GM23338 (cell line): Measurements from ENCODE around the gene JAG2. TPM values are rescaled to one million over a fixed set of nuclear protein-coding genes. Genes with fewer than 3 reads are reported as not detected.

ENCODE experiments used
- ATAC-seq: fragments of 200-7000 bp; cut with Tn5 transposase; 3 replicates; pipeline ENCODE4 v1.9.1; 2020
- DNase-seq: peaks from one replicate; pipeline ENCODE4 v3.0.0-alpha.2; 2015; ENCODE audit warnings: low spot score
- H2AFZ ChIP-seq: fragments of 200-600 bp; sonication (generic); 2 replicates; pipeline ENCODE4 v1.8.0; 2016; ENCODE audit warnings: antibody characterized with exemption, mild to moderate bottlenecking, moderate library complexity
- H3F3A ChIP-seq: fragments of 200-600 bp; sonication (generic); replicated peaks from 2 replicates; pipeline ENCODE4 v1.8.0; 2017; ENCODE audit warnings: antibody characterized with exemption, mixed run types, low read depth
- H3K27ac ChIP-seq: fragments of 200-600 bp; sonication (generic); 2 replicates; pipeline ENCODE4 v1.6.1; 2016; ENCODE audit warnings: low read depth
- H3K27me3 ChIP-seq: fragments of 200-600 bp; sonication (generic); 2 replicates; pipeline ENCODE4 v1.8.0; 2016; ENCODE audit warnings: mild to moderate bottlenecking, mixed run types, moderate library complexity; ENCODE audit not compliant: insufficient read depth
- H3K36me3 ChIP-seq: fragments of 200-600 bp; sonication (generic); 2 replicates; pipeline ENCODE4 v1.8.0; 2016; ENCODE audit warnings: mild to moderate bottlenecking; ENCODE audit not compliant: insufficient read depth
- H3K4me1 ChIP-seq: fragments of 200-600 bp; sonication (generic); 2 replicates; pipeline ENCODE4 v1.8.0; 2016; ENCODE audit warnings: mild to moderate bottlenecking, moderate library complexity; ENCODE audit not compliant: insufficient read depth
- H3K4me2 ChIP-seq: fragments of 200-600 bp; sonication (generic); 2 replicates; pipeline ENCODE4 v1.7.1; 2017; ENCODE audit warnings: mixed run types
- H3K4me3 ChIP-seq: fragments of 200-600 bp; sonication (generic); 2 replicates; pipeline ENCODE4 v1.6.1; 2016; ENCODE audit warnings: mixed run types
- H3K79me2 ChIP-seq: fragments of 200-600 bp; sonication (generic); replicated peaks from 2 replicates; pipeline ENCODE4 v1.8.0; 2017; ENCODE audit warnings: mild to moderate bottlenecking; ENCODE audit not compliant: insufficient read depth
- H3K9me2 ChIP-seq: fragments of 200-600 bp; sonication (generic); 2 replicates; pipeline ENCODE4 v1.8.0; 2017; ENCODE audit not compliant: insufficient read depth
- H4K20me1 ChIP-seq: fragments of 200-600 bp; sonication (generic); replicated peaks from 2 replicates; pipeline ENCODE4 v1.8.0; 2017; ENCODE audit warnings: mild to moderate bottlenecking; ENCODE audit not compliant: insufficient read depth
- H3K27ac Mint-ChIP-seq: 2 replicates; pipeline ENCODE4 v1.8.0; 2020; ENCODE audit warnings: inconsistent platforms, mild to moderate bottlenecking, moderate library complexity, mixed read lengths
- H3K27me3 Mint-ChIP-seq: 3 replicates; pipeline ENCODE4 v1.8.0; 2022; ENCODE audit warnings: low read depth, mild to moderate bottlenecking, moderate library complexity, mixed read lengths, inconsistent platforms; ENCODE audit not compliant: insufficient read depth, poor library complexity
- H3K36me3 Mint-ChIP-seq: 3 replicates; pipeline ENCODE4 v1.8.0; 2021; ENCODE audit warnings: low read depth, mild to moderate bottlenecking, inconsistent platforms, moderate library complexity, mixed read lengths
- H3K4me1 Mint-ChIP-seq: 3 replicates; pipeline ENCODE4 v1.8.0; 2020; ENCODE audit warnings: mild to moderate bottlenecking, inconsistent platforms, mixed read lengths
- H3K4me3 Mint-ChIP-seq: 3 replicates; pipeline ENCODE4 v1.8.0; 2021; ENCODE audit warnings: moderate library complexity, mild to moderate bottlenecking, inconsistent platforms, mixed read lengths
- H3K9me3 Mint-ChIP-seq: 3 replicates; pipeline ENCODE4 v1.8.0; 2020; ENCODE audit warnings: moderate library complexity, mild to moderate bottlenecking, inconsistent platforms, mixed read lengths
- CREB1 ChIP-seq: fragments of 250-450 bp; sonication (Bioruptor Pico); IDR thresholded peaks from 2 replicates; pipeline ENCODE4 v1.5.0; 2020; ENCODE audit warnings: low read depth, mild to moderate bottlenecking, moderate library complexity
- EZH2 ChIP-seq: fragments of 200-600 bp; sonication (generic); IDR thresholded peaks from one replicate; pipeline ENCODE4 v1.8.0; 2017; ENCODE audit warnings: antibody characterized with exemption, mild to moderate bottlenecking, low read depth; ENCODE audit not compliant: unreplicated experiment
- EZH2phosphoT487 ChIP-seq: fragments of 200-600 bp; sonication (generic); IDR thresholded peaks from one replicate; pipeline ENCODE4 v1.8.1; 2018; ENCODE audit warnings: antibody characterized with exemption; ENCODE audit not compliant: unreplicated experiment
- JUNB ChIP-seq: IDR thresholded peaks from one replicate; pipeline ENCODE4 v1.6.1; 2016; ENCODE audit warnings: antibody characterized with exemption; ENCODE audit not compliant: unreplicated experiment
- NANOG ChIP-seq: IDR thresholded peaks from 2 replicates; pipeline ENCODE4 v1.6.1; 2016; ENCODE audit warnings: antibody characterized with exemption, borderline replicate concordance
- POLR2AphosphoS5 ChIP-seq: IDR thresholded peaks from 2 replicates; pipeline ENCODE4 v1.6.1; 2016; ENCODE audit warnings: antibody characterized with exemption, low read depth
- STAT1 ChIP-seq: IDR thresholded peaks from one replicate; pipeline ENCODE4 v1.6.1; 2016; ENCODE audit warnings: antibody characterized with exemption; ENCODE audit not compliant: unreplicated experiment
- ZNF114 ChIP-seq: fragments of 250-450 bp; sonication (Bioruptor Pico); IDR thresholded peaks from 2 replicates; pipeline ENCODE4 v1.5.0; 2020; ENCODE audit warnings: mild to moderate bottlenecking, moderate library complexity
- ZNF331 ChIP-seq: fragments of 250-450 bp; sonication (Bioruptor Pico); IDR thresholded peaks from 2 replicates; pipeline ENCODE4 v1.5.0; 2020; ENCODE audit warnings: low read depth, mild to moderate bottlenecking, moderate library complexity
- polyA plus RNA-seq: library from polyadenylated mRNA; unstranded; fragments of >200 nt; fragmentation: Nextera tagmentation; extraction: Ambion mirVana; gene quantifications from 2 replicates; pipeline ENCODE4 v1.2.1, GENCODE V29; 2016
- total RNA-seq: library from RNA; depleted of rRNA; stranded (reverse); fragments of >200 nt; shearing (Covaris generic); gene quantifications from 2 replicates; pipeline ENCODE4 v1.2.3, GENCODE V29; 2014
- TF ChIP-seq, protein P1 (sequence below): IDR thresholded peaks from 2 replicates; pipeline ENCODE4 v1.6.1; 2016; ENCODE audit warnings: antibody characterized with exemption
- TF ChIP-seq, protein P2 (sequence below), 2 experiments: fragments of 200-600 bp in 1 of 2; sonication (generic) in 1 of 2; conservative IDR thresholded peaks; 2 replicates each; pipeline versions ENCODE4 v1.5.1 to v1.6.1; 2016 to 2017; ENCODE audit warnings: antibody characterized with exemption in 2 of 2, low read depth in 2 of 2, mild to moderate bottlenecking in 2 of 2, moderate library complexity in 1 of 2
- TF ChIP-seq, protein P3 (sequence below): IDR thresholded peaks from one replicate; pipeline ENCODE4 v1.6.1; 2018; ENCODE audit warnings: antibody characterized with exemption; ENCODE audit not compliant: unreplicated experiment

JAG2 gene
- total and polyA plus RNA-seq, 2 experiments from 2014 or later, result 1.9 to 10.3 TPM

DNA sequence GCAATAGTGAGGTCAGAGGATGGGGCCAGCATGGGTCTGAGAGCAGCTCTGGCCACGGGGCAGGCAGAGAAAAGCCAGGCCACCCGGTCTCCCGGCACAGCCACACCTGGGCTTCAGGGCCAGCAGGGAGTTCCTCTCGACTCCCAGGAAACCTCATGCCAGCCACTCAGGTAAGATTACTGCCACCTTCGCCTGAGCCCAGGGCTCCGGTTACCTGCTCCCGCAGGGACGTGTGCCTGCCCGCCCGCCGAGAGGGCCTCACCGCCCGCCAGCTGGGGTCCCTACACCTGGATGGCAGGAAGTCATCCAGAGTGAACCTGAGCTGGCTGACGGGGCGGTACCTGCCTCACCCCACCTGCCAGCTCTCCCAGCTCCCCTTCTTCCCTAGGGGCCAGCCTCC is 7.3 kb downstream of the JAG2 start (continued):
- no peak for TF ChIP-seq POLR2AphosphoS5
- TF ChIP-seq CREB1, result no peak
- TF ChIP-seq EZH2phosphoT487, result no peak
- no peak for TF ChIP-seq ZNF114 (CRISPR knock-in tag)
- TF ChIP-seq EZH2, result no peak

DNA sequence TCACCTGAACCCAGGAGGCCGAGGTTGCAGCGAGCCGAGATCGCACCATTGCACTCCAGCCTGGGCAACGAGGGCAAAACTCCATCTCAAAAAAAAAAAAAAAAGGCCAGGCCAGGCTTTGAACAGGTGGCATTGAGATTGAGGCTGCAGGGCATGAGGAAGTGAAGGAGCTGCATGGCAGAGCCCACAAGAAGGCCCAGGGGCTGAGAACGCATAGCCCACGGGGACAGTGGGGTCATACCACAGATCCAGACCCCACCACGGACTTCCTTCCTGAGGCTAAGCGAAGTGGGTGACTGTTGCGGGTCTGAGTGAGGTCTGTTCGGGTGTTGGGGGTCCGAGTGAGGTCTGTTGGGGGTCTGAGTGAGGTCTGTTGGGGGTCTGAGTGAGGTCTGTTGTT is 7.8 kb downstream of the JAG2 start:
- Histone ChIP-seq H3K4me3 (no peak overlapping the region), H4K20me1 (no peaks in the 10 kb centered on the region), H3K27ac (no peak overlapping the region), H3K4me2 (no peak overlapping the region), H2AFZ (no peak overlapping the region), H3K36me3 (no peaks in the 10 kb centered on the region), H3K79me2 (no peaks in the 10 kb centered on the region), H3K4me1 (no peaks in the 10 kb centered on the region), H3K9me2 (no peaks in the 10 kb centered on the region), H3K27me3 (no peaks in the 10 kb centered on the region), H3F3A (no peaks in the 10 kb centered on the region)
- H3K27ac Mint-ChIP-seq, result no peak overlapping the region
- ATAC-seq (no peak), DNase-seq (no peak)
- H3K27me3 Mint-ChIP-seq, result peaks cover 11% of the 10 kb centered on the region
- no peaks in the 10 kb centered on the region for H3K36me3 Mint-ChIP-seq
- H3K4me1 Mint-ChIP-seq, result 0 out of 3 replicates have a peak, but pooled peaks cover under 1% of the 10 kb centered on the region
- no peak overlapping the region for H3K4me3 Mint-ChIP-seq
- TF ChIP-seq STAT1, result no peak
- TF ChIP-seq, protein P1, sequence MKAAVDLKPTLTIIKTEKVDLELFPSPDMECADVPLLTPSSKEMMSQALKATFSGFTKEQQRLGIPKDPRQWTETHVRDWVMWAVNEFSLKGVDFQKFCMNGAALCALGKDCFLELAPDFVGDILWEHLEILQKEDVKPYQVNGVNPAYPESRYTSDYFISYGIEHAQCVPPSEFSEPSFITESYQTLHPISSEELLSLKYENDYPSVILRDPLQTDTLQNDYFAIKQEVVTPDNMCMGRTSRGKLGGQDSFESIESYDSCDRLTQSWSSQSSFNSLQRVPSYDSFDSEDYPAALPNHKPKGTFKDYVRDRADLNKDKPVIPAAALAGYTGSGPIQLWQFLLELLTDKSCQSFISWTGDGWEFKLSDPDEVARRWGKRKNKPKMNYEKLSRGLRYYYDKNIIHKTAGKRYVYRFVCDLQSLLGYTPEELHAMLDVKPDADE, result no peak
- no peak for TF ChIP-seq EZH2phosphoT487
- TF ChIP-seq JUNB, result no peak
- no peak for TF ChIP-seq NANOG
- TF ChIP-seq CREB1, result no peak
- no peak for TF ChIP-seq ZNF331 (CRISPR knock-in tag)
- TF ChIP-seq ZNF114 (CRISPR knock-in tag), result no peak
- TF ChIP-seq, protein P2, sequence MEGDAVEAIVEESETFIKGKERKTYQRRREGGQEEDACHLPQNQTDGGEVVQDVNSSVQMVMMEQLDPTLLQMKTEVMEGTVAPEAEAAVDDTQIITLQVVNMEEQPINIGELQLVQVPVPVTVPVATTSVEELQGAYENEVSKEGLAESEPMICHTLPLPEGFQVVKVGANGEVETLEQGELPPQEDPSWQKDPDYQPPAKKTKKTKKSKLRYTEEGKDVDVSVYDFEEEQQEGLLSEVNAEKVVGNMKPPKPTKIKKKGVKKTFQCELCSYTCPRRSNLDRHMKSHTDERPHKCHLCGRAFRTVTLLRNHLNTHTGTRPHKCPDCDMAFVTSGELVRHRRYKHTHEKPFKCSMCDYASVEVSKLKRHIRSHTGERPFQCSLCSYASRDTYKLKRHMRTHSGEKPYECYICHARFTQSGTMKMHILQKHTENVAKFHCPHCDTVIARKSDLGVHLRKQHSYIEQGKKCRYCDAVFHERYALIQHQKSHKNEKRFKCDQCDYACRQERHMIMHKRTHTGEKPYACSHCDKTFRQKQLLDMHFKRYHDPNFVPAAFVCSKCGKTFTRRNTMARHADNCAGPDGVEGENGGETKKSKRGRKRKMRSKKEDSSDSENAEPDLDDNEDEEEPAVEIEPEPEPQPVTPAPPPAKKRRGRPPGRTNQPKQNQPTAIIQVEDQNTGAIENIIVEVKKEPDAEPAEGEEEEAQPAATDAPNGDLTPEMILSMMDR (conservative IDR thresholded peaks at IDR 0.05; ENCODE audit: low read depth in 2 of 2), result no peak
- TF ChIP-seq POLR2AphosphoS5, result no peak
- H3K9me3 Mint-ChIP-seq, result no peaks in the 10 kb centered on the region

DNA sequence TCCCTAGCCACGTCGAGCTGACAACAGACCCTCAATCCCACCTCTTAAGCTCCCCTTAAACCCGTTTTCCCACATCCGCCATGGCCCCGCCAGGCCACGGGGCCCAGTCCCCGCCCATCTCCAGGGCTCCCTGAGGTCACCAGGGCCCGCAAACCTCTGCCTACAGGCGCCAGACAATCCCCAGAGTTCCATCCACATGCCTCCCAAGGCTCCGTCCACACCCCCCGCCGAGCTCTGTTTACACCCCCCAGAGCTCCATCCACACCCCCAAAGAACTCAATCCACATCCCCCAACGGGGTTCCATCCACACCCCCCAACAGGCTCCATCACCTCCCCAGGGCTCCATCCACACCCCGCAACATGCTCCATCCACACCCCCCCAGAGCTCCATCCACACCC is 9.2 kb downstream of the JAG2 start:
- H3K27ac Mint-ChIP-seq, result no peak overlapping the region
- no peaks in the 10 kb centered on the region for H3K9me3 Mint-ChIP-seq
- H4K20me1 ChIP-seq, result no peaks in the 10 kb centered on the region

More for the DNA sequence above, 9.2 kb downstream of the JAG2 start:
- no peak for TF ChIP-seq POLR2AphosphoS5
- no peak for TF ChIP-seq ZNF331 (CRISPR knock-in tag)
- TF ChIP-seq, protein P3, sequence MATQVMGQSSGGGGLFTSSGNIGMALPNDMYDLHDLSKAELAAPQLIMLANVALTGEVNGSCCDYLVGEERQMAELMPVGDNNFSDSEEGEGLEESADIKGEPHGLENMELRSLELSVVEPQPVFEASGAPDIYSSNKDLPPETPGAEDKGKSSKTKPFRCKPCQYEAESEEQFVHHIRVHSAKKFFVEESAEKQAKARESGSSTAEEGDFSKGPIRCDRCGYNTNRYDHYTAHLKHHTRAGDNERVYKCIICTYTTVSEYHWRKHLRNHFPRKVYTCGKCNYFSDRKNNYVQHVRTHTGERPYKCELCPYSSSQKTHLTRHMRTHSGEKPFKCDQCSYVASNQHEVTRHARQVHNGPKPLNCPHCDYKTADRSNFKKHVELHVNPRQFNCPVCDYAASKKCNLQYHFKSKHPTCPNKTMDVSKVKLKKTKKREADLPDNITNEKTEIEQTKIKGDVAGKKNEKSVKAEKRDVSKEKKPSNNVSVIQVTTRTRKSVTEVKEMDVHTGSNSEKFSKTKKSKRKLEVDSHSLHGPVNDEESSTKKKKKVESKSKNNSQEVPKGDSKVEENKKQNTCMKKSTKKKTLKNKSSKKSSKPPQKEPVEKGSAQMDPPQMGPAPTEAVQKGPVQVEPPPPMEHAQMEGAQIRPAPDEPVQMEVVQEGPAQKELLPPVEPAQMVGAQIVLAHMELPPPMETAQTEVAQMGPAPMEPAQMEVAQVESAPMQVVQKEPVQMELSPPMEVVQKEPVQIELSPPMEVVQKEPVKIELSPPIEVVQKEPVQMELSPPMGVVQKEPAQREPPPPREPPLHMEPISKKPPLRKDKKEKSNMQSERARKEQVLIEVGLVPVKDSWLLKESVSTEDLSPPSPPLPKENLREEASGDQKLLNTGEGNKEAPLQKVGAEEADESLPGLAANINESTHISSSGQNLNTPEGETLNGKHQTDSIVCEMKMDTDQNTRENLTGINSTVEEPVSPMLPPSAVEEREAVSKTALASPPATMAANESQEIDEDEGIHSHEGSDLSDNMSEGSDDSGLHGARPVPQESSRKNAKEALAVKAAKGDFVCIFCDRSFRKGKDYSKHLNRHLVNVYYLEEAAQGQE, result no peak
- no peak for TF ChIP-seq CREB1
- TF ChIP-seq JUNB, result no peak
- no peak for TF ChIP-seq NANOG
- no peak for TF ChIP-seq STAT1
- no peak for TF ChIP-seq EZH2phosphoT487
- H3K4me3 Mint-ChIP-seq, result no peak overlapping the region
- H2AFZ ChIP-seq, result no peak overlapping the region
- no peaks in the 10 kb centered on the region for H3K9me2 ChIP-seq
- no peaks in the 10 kb centered on the region for H3K4me1 ChIP-seq
- no peaks in the 10 kb centered on the region for H3K36me3 ChIP-seq
- no peaks in the 10 kb centered on the region for H3F3A ChIP-seq
- no peaks in the 10 kb centered on the region for H3K36me3 Mint-ChIP-seq
- ATAC-seq (no peak), DNase-seq (no peak)
- 0 out of 3 replicates have a peak, but pooled peaks cover 2% of the 10 kb centered on the region for H3K4me1 Mint-ChIP-seq
- H3K79me2 ChIP-seq, result no peaks in the 10 kb centered on the region
- no peaks in the 10 kb centered on the region for H3K27me3 ChIP-seq
- H3K27me3 Mint-ChIP-seq, result peaks cover 16% of the 10 kb centered on the region
- H3K4me2 ChIP-seq, result no peak overlapping the region
- no peak overlapping the region for H3K27ac ChIP-seq
- no peak overlapping the region for H3K4me3 ChIP-seq
